B cell (primary cell): ENCODE measurements around the gene PRKCZ.

ENCODE experiments used
- EZH2 ChIP-seq: IDR thresholded peaks from 2 replicates; pipeline ENCODE4 v1.6.1; 2012; ENCODE audit warnings: borderline replicate concordance, low read depth, mild to moderate bottlenecking, moderate library complexity, low read length; ENCODE audit not compliant: insufficient read depth, poor library complexity, severe bottlenecking
- TF ChIP-seq, protein P1 (sequence below): fragments of 200-600 bp; IDR thresholded peaks from one replicate; pipeline ENCODE4 v1.8.0; 2022; ENCODE audit warnings: antibody characterized with exemption, mild to moderate bottlenecking

DNA sequence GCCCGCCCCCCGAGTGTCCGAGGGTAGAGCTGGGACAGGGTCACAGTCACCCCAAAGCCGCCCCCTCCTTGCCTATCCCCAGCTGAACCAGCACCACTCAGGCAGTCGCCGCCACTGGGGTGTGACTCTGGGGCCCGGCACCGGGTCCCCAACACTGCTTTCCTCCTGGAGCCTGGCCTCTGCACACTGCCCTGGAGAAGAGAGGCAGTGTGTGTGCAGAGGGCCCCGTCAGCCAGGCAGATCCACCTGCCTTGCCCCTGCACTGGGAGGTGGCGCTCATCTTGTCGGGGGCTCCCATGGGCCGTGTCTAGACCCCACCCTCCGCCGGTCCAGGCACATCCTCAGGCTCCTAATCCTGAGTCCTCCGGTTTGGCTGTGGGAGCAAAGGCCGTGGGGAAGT, 128.7 kb downstream of the PRKCZ start:
- TF ChIP-seq, protein P1, sequence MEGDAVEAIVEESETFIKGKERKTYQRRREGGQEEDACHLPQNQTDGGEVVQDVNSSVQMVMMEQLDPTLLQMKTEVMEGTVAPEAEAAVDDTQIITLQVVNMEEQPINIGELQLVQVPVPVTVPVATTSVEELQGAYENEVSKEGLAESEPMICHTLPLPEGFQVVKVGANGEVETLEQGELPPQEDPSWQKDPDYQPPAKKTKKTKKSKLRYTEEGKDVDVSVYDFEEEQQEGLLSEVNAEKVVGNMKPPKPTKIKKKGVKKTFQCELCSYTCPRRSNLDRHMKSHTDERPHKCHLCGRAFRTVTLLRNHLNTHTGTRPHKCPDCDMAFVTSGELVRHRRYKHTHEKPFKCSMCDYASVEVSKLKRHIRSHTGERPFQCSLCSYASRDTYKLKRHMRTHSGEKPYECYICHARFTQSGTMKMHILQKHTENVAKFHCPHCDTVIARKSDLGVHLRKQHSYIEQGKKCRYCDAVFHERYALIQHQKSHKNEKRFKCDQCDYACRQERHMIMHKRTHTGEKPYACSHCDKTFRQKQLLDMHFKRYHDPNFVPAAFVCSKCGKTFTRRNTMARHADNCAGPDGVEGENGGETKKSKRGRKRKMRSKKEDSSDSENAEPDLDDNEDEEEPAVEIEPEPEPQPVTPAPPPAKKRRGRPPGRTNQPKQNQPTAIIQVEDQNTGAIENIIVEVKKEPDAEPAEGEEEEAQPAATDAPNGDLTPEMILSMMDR = no peak
- no peak for TF ChIP-seq EZH2
